Adrenal gland (tissue), 12 donors: ENCODE data around the gene MSH5. TPM values are rescaled to one million over a fixed set of nuclear protein-coding genes. Genes with fewer than 3 reads are reported as not detected.

Experiments used
- DNase-seq, 7 donors: peaks; one replicate each; pipeline ENCODE4 v3.0.0-alpha.2; 2019 to 2020
- H3K27ac ChIP-seq, 5 donors: fragments of 200-600 bp; sonication (generic) in 4 of 5; 1 replicate in 3 of 5; 2 replicates in 2 of 5; pipeline versions ENCODE4 v1.5.1 to v1.8.0; 2016 to 2020; ENCODE audit warnings: mild to moderate bottlenecking in 1 of 5
- H3K27me3 ChIP-seq: fragments of 200-600 bp; 2 replicates; pipeline ENCODE4 v1.8.0; 2021
- H3K36me3 ChIP-seq, 2 donors: fragments of 200-600 bp; replicated peaks in 1 of 2; 1 replicate in 1 of 2; 2 replicates in 1 of 2; pipeline versions ENCODE4 v1.5.1 to v1.8.0; 2018 to 2022
- H3K4me1 ChIP-seq, 2 donors: fragments of 200-600 bp; replicated peaks in 1 of 2; 1 replicate in 1 of 2; 2 replicates in 1 of 2; pipeline versions ENCODE4 v1.5.1 to v1.8.0; 2018 to 2021
- H3K4me3 ChIP-seq, 4 donors: fragments of 200-600 bp; sonication (generic) in 3 of 4; one replicate each; pipeline ENCODE4 v1.5.1; 2016 to 2018
- H3K9me3 ChIP-seq, 3 donors: fragments of 200-600 bp; sonication (generic) in 1 of 3; replicated peaks in 1 of 3; 1 replicate in 2 of 3; 2 replicates in 1 of 3; pipeline versions ENCODE4 v1.5.1 to v1.8.0; 2016 to 2021
- CTCF ChIP-seq, 6 experiments: fragments of 450-650 bp in 4 of 6; fragments of 200-600 bp in 2 of 6; sonication (generic) in 1 of 6; IDR thresholded peaks; 1 replicate in 5 of 6; 2 replicates in 1 of 6; pipeline versions ENCODE4 v1.5.1 to v1.8.0; 2016 to 2021; ENCODE audit warnings: antibody characterized with exemption in 6 of 6, mild to moderate bottlenecking in 2 of 6, moderate library complexity in 1 of 6
- POLR2A ChIP-seq, 2 donors: fragments of 450-650 bp; IDR thresholded peaks; one replicate each; pipeline ENCODE4 v1.6.1; 2017; ENCODE audit warnings: antibody characterized with exemption in 2 of 2, mild to moderate bottlenecking in 2 of 2, moderate library complexity in 1 of 2
- WGBS, 4 donors: extraction: QIAGEN DNeasy Blood & Tissue Kit in 2 of 4; methylation state at CpG; one replicate each; pipeline versions ENCODE4 v1.1.5 to v1.1.7; 2013 to 2017; 5-methylcytosine and 5-hydroxymethylcytosine counted together
- intact Hi-C, 2 donors: fragments of 100-400 bp; cut with DNase I; formaldehyde crosslinking; loops; one replicate each; pipeline versions ENCODE4 v1.14.1 to v1.15.0; 2022 to 2023
- polyA plus RNA-seq, 3 donors: library from polyadenylated mRNA; stranded (reverse); fragments of 200-250 nt in 2 of 3; fragments of 350-450 nt in 1 of 3; fragmentation: Illumina TruSeq in 1 of 3; extraction: RNeasy Lipid Tissue Mini Kit (QIAGEN cat#74804) in 1 of 3; gene quantifications; one replicate each; pipeline ENCODE4 v1.2.3, GENCODE V29; 2013 to 2014
- total RNA-seq, 9 donors: library from RNA; depleted of rRNA in 4 of 9; stranded (reverse); fragments of >200 nt in 4 of 9; fragments of 120-200 nt in 1 of 9; fragmentation: NEBNext Ultra II Directional in 1 of 9; extraction: Animal tissue kit (Norgen Biotek cat#: 25700) in 1 of 9; gene quantifications; one replicate each; pipeline versions ENCODE4 v1.1.0 to v1.2.4, GENCODE V29; 2013 to 2023
- donor health status: healthy with polysubstance abuse.
- donor health status: Bipolar disorder and iron deficiency.
- donor health status: DM: yes; HTN: yes; CAD: no.
- donor health status: DM: no; HTN: no; CAD: no.
- donor health status: DM: no; HTN: no; CAD: no.
- donor health status: DM: yes; HTN: yes; CAD: no.

Gene MSH5
- total and polyA plus RNA-seq, 12 donors: 3.0 to 24.5 (median 6.4) TPM

GRCh38 chr6:31722173-31722572, 17.6 kb upstream of the MSH5 start:
- H3K27me3 ChIP-seq: no peaks in the 10 kb centered on the region
- H3K27ac ChIP-seq: no peak overlapping the region
- H3K4me3 ChIP-seq: no peak overlapping the region
- no peak for DNase-seq
- H3K9me3 ChIP-seq: no peaks in the 10 kb centered on the region
- intact Hi-C loops: no loop called here
- WGBS, 4 donors: 75 to 100% (median 88%) methylated on average over 1 to 3 of the region's 3 CpGs
- no peaks in the 10 kb centered on the region for H3K36me3 ChIP-seq
- no peak for TF ChIP-seq CTCF (IDR thresholded peaks at IDR 0.05)
- no peak for TF ChIP-seq POLR2A (IDR thresholded peaks at IDR 0.05)
- peaks cover 0 to 8% of the 10 kb centered on the region in 2 donors for H3K4me1 ChIP-seq

DNA sequence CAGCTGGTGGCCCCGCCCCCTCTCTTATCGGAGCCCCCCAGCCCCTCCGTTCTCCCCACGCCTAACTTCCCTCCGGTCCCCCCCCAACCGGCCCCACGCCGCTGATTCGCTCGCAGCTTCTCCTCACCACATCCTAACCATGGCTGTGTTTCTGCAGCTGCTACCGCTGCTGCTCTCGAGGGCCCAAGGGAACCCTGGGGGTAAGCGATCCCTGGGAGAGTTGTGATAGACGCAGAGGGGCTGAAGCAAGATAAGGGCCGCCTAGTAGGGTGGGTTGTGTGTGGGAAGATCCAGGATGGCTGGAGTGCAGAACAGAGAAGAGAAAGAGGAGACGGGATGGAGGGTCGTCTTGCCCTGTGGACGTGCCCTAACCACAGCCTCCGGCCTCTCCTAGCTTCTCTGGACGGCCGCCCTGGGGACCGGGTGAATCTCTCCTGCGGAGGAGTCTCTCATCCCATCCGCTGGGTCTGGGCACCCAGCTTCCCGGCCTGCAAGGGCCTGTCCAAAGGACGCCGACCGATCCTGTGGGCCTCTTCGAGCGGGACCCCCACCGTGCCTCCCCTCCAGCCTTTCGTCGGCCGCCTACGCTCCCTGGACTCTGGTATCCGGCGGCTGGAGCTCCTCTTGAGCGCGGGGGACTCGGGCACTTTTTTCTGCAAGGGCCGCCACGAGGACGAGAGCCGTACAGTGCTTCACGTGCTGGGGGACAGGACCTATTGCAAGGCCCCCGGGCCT, 16.4 kb upstream of the MSH5 start, which contains the start of gene MPIG6B:
TSS of gene MPIG6B (plus strand) at position 129 of the 735 bp plus-strand sequence. CDS start at position 140, 11 bp downstream.
- Histone ChIP-seq H3K4me3 (no peak within 1 kb of the TSS), H3K9me3 (no peaks in the 10 kb centered on the region), H3K27ac (no peak within 1 kb of the TSS), H3K27me3 (no peaks in the 10 kb centered on the region), H3K4me1 (peaks cover 0 to 14% of the 10 kb centered on the region in 2 donors), H3K36me3 (no peaks in the 10 kb centered on the region)
- peak in 1 of 7 donors; percentile 23 for DNase-seq
- TF ChIP-seq POLR2A (IDR thresholded peaks at IDR 0.05): no peak
- no peak for TF ChIP-seq CTCF (IDR thresholded peaks at IDR 0.05)
- intact Hi-C loops: no loop called here
- WGBS, 4 donors: 76 to 81% (median 80%) methylated on average over 26 to 46 of the region's 46 CpGs

DNA sequence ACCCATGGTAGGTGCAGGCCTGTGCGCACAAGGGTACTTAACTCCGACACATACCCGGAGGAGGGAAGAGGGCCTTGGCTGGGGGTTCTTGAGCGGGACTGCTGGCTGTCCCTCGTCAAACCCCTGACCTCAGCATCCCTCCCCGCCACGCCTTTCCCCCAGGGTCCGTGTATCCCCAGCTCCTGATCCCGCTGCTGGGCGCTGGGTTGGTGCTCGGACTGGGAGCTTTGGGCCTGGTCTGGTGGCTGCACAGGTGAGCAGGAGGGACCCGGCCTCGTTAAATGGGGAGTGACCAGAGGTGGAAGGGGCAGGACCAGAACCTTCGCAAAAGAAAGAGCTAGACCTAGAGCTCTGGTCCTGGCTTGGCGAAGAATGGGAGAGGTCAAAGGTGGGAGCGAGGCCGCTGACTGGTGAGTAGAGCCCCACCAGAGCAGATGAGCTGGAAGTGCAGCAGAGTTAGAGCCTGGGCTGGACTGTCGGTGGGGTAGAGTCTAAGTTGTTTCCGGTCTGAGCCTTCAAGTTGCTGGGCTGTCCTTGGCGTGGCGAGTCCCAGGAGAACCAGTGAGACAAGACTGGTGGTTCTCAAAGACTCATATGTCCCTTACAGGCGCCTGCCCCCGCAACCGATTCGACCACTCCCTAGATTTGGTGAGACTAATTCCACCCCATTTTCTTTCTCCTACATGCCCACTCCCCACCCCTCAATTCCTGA, 15.7 kb upstream of the MSH5 start:
- TF ChIP-seq CTCF (IDR thresholded peaks at IDR 0.05) (no peak), POLR2A (IDR thresholded peaks at IDR 0.05) (no peak)
- Histone ChIP-seq H3K4me3 (no peak overlapping the region), H3K4me1 (peaks cover 6 to 21% of the 10 kb centered on the region in 2 donors), H3K27me3 (no peaks in the 10 kb centered on the region), H3K36me3 (no peaks in the 10 kb centered on the region), H3K9me3 (no peaks in the 10 kb centered on the region), H3K27ac (no peak overlapping the region)
- no peak for DNase-seq
- 89 to 93% (median 92%) methylated on average over 21 to 25 of the region's 25 CpGs for WGBS, 4 donors
- intact Hi-C loops: no loop called here

DNA sequence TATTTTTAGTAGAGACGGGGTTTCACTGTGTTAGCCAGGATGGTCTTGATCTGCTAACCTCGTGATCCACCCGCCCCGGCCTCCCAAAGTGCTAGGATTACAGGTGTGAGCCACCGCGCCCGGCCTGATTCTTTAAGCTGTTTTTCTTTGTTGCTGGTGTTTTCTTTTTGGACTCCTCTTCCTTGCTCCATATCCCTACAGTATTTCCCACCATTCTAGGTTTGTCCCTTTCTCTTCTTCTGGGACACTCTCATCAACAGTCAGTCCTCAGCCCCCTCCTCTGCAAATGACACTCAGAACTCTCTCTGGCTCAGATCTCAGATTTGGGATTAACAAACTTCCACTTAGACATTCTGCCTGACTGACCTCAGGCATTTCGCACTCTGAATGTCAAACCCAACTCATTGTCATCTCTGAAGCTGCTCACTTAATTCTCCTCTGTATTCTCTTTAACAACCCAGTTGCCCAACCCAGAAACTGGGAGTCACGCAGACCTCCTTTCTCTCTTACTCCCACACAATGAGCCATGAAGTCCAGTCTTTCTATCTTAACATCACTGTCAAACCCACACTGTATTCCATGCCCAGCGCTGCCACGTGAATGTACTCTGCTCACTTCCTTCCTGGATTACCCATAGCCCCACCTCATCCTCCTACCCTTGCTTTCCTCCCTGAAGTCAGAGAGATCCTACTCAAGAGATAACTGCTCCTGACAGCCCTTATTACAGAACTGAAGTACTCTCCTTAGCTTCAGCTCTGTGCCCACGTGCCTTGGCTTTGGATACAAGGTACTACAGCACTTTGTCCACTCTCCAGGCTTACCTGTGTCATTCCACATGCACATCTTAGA, 14.1 kb upstream of the MSH5 start:
- H3K27ac ChIP-seq: peak overlapping the region in 1 of 5 donors; percentile 17
- TF ChIP-seq POLR2A (IDR thresholded peaks at IDR 0.05): no peak
- peaks cover 6 to 27% of the 10 kb centered on the region in 2 donors for H3K4me1 ChIP-seq
- WGBS, 4 donors: 86 to 87% (median 86%) methylated on average over 12 of the region's 12 CpGs
- H3K4me3 ChIP-seq: no peak overlapping the region
- no peaks in the 10 kb centered on the region for H3K9me3 ChIP-seq
- no peak for DNase-seq
- peaks cover 0 to 4% of the 10 kb centered on the region in 2 donors for H3K36me3 ChIP-seq
- H3K27me3 ChIP-seq: no peaks in the 10 kb centered on the region
- intact Hi-C loops: no loop called here
